Right cardiac atrium (tissue), 5 donors: ENCODE measurements around the gene GATA1. TPM values are rescaled to one million over a fixed set of nuclear protein-coding genes. Genes with fewer than 3 reads are reported as not detected.

ENCODE experiments used
- ATAC-seq, 2 donors: fragments of 200-7000 bp; cut with Tn5 transposase; one replicate each; pipeline versions ENCODE4 v1.8.0 to v1.9.1; 2020; ENCODE audit warnings: moderate library complexity in 2 of 2, mild to moderate bottlenecking in 1 of 2
- DNase-seq, 3 donors: peaks; one replicate each; pipeline ENCODE4 v3.0.0-alpha.2; 2020
- H3K27ac ChIP-seq: one replicate; pipeline ENCODE4 v1.5.1; 2013; ENCODE audit warnings: mild to moderate bottlenecking, low read length, control low read depth, moderate library complexity
- H3K27me3 ChIP-seq: one replicate; pipeline ENCODE4 v1.6.1; 2013; ENCODE audit not compliant: control insufficient read depth, insufficient read depth
- H3K4me1 ChIP-seq: one replicate; pipeline ENCODE4 v1.6.1; 2013; ENCODE audit warnings: low read length; ENCODE audit not compliant: control insufficient read depth, insufficient read depth
- H3K4me3 ChIP-seq: one replicate; pipeline ENCODE4 v1.5.1; 2013; ENCODE audit warnings: low read length, control low read depth
- H3K9me3 ChIP-seq: one replicate; pipeline ENCODE4 v1.6.1; 2013; ENCODE audit warnings: low read length; ENCODE audit not compliant: control insufficient read depth
- WGBS: extraction: QIAGEN DNeasy Blood & Tissue Kit; methylation state at CpG from one replicate; pipeline ENCODE4 v1.1.7; 2013; 5-methylcytosine and 5-hydroxymethylcytosine counted together
- intact Hi-C, 4 donors: fragments of 100-400 bp; cut with DNase I; formaldehyde crosslinking; loops; one replicate each; pipeline versions ENCODE4 v1.11.0 to v1.14.0; 2022 to 2023
- polyA plus RNA-seq: library from polyadenylated mRNA; stranded (reverse); fragments of 200-250 nt; gene quantifications from one replicate; pipeline ENCODE4 v1.2.3, GENCODE V29; 2013
- total RNA-seq, 4 donors: library from RNA; stranded (reverse); fragmentation: NEBNext Ultra II Directional; extraction: Animal tissue kit (Norgen Biotek cat#: 25700); gene quantifications; one replicate each; pipeline ENCODE4 v1.2.1, GENCODE V29; 2021
- donor health status: healthy with polysubstance abuse.
- donor health status: DM: no; HTN: yes; CAD: no.
- donor health status: DM: no; HTN: no; CAD: no.
- donor health status: DM: no; HTN: yes; CAD: no; lungs with severe emphysema.
- donor health status: DM: yes; HTN: yes; CAD: no.

The GATA1 gene
- total and polyA plus RNA-seq, 5 donors, result not detected

GRCh38 chrX:48754238-48754637 lies 32.2 kb upstream of the GATA1 start:
- ATAC-seq (no peak), DNase-seq (no peak)
- H3K4me3 ChIP-seq, result no peak overlapping the region
- H3K9me3 ChIP-seq, result no peaks in the 10 kb centered on the region
- H3K27ac ChIP-seq, result no peak overlapping the region
- H3K4me1 ChIP-seq, result no peaks in the 10 kb centered on the region
- WGBS, result 66% methylated on average over 8 of the region's 8 CpGs
- intact Hi-C loops, result no loop called here
- H3K27me3 ChIP-seq, result no peaks in the 10 kb centered on the region

GRCh38 chrX:48761674-48762471 lies 24.5 kb upstream of the GATA1 start, which contains the start of gene GLOD5:
GLOD5 (plus strand) TSS chrX:48761747; CDS start chrX:48761791, 44 bp downstream.
- no peaks in the 10 kb centered on the region for H3K9me3 ChIP-seq
- H3K4me3 ChIP-seq, result no peak within 1 kb of the TSS
- no peak within 1 kb of the TSS for H3K27ac ChIP-seq
- intact Hi-C loops, result no loop called here
- no peaks in the 10 kb centered on the region for H3K27me3 ChIP-seq
- H3K4me1 ChIP-seq, result no peaks in the 10 kb centered on the region
- WGBS, result 38% methylated on average over 12 of the region's 12 CpGs
- no peak for DNase-seq
- no peak for ATAC-seq

DNA sequence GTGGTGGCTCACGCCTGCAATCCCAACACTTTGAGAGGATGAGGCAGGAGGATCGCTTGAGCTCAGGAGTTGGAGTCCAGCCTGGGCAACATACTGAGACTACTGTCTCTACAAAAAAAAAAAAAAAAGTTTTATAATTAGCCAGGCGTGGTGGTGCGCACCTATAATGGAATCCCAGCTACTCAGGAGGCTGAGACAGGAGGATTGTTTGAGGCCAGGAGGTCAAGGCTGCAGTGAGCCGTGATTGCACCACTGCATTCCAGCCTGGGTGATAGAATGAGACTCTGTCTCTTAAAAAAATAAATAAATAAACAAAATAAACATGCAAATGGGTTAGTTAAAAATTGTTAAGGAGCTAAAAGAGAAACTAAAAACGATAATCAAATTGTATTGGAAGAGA lies 17.2 kb upstream of the GATA1 start:
- intact Hi-C loops, result no loop called here
- ATAC-seq (no peak), DNase-seq (no peak)
- Histone ChIP-seq H3K4me3 (no peak overlapping the region), H3K4me1 (no peaks in the 10 kb centered on the region), H3K27ac (no peak overlapping the region), H3K9me3 (no peaks in the 10 kb centered on the region), H3K27me3 (no peaks in the 10 kb centered on the region)
- 81% methylated on average over 6 of the region's 6 CpGs for WGBS

GRCh38 chrX:48770296-48770695 lies 16.1 kb upstream of the GATA1 start:
- no peaks in the 10 kb centered on the region for H3K4me1 ChIP-seq
- H3K4me3 ChIP-seq, result no peak overlapping the region
- intact Hi-C loops, result no loop called here
- ATAC-seq (no peak), DNase-seq (no peak)
- 77% methylated on average over 6 of the region's 6 CpGs for WGBS
- no peaks in the 10 kb centered on the region for H3K9me3 ChIP-seq
- no peaks in the 10 kb centered on the region for H3K27me3 ChIP-seq
- H3K27ac ChIP-seq, result no peak overlapping the region

DNA sequence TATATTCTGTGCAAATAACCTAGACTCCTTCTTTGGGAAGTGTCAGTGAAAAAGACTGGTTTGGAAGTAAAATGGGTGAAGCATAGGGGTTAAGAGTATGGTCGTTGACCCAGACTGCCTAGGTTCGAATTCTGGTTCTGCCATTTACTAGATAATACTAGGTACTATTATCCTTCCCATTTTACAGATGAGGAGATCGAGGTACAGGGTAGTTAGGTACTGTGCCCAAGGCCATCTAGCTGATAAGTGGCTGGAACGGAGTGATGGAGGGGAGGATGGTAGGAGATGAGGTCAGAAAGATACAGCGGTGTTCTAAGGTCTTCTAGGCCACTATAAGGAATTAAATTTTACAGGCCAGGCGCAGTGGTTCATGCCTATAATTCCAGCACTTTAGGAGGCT lies 13.8 kb upstream of the GATA1 start:
- Histone ChIP-seq H3K9me3 (no peaks in the 10 kb centered on the region), H3K27ac (no peak overlapping the region), H3K4me3 (no peak overlapping the region), H3K4me1 (no peaks in the 10 kb centered on the region), H3K27me3 (no peaks in the 10 kb centered on the region)
- WGBS, result 83% methylated on average over 6 of the region's 6 CpGs
- ATAC-seq, result no peak
- DNase-seq, result no peak
- intact Hi-C loops, result no loop called here

DNA sequence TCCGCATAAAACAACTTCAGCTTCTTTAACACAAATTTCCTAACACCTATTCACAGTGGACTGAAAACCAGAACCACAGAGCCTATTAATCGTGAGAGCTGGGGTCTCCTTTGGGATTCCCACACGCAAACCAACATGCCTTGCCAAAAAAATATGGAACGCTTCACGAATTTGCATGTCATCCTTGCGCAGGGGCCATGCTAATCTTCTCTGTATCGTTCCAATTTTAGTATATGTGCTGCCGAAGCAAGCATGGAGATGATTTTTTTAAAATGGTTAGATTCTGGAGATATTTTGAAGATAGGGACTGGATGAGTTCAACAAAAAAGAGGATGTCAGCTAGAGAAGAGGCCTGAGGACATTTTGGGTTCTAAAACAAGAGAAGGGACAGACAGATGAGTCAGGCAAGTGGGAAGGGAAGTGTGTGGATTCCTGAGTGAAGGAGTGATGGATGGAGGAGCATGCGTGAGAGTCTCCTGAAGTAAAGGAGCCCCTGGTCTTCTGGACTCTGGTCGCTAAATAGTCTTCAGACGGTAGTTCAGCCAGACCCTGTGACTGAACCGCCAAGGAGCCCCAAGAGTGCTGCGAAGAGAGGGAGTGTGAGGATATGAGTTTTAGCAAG lies 9.5 kb upstream of the GATA1 start:
- intact Hi-C loops, result no loop called here
- ATAC-seq (no peak), DNase-seq (no peak)
- Histone ChIP-seq H3K27me3 (no peaks in the 10 kb centered on the region), H3K27ac (no peak overlapping the region), H3K9me3 (no peaks in the 10 kb centered on the region), H3K4me1 (no peaks in the 10 kb centered on the region), H3K4me3 (no peak overlapping the region)
- WGBS, result 72% methylated on average over 13 of the region's 13 CpGs

DNA sequence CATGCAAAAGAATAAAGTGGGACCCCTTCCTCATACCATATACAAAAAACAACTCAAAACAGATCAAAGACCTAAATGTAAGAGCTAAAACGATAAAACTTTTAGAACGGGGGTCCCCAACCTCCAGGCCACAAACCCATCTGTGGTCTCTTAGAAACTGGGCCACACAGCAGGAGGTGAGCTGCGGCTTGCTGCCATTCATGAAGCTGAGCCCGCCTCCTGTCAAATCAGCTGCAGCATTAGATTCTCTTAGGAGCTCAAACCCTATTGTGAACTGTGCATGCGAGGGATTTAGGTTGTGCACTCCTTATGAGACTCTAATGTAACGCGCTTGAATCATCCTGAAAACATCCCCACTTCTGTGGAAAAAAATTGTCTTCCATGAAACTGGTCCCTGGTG lies 7.0 kb upstream of the GATA1 start:
- ATAC-seq (no peak), DNase-seq (no peak)
- Histone ChIP-seq H3K9me3 (no peaks in the 10 kb centered on the region), H3K4me1 (no peaks in the 10 kb centered on the region), H3K27ac (no peak overlapping the region), H3K4me3 (no peak overlapping the region), H3K27me3 (no peaks in the 10 kb centered on the region)
- intact Hi-C loops, result no loop called here
- WGBS, result 81% methylated on average over 7 of the region's 7 CpGs

- intact Hi-C loops, result no loop called here
- no peaks in the 10 kb centered on the region for H3K4me1 ChIP-seq
- 93% methylated on average over 6 of the region's 6 CpGs for WGBS
- H3K27ac ChIP-seq, result no peak overlapping the region
- H3K9me3 ChIP-seq, result no peaks in the 10 kb centered on the region
- DNase-seq, result no peak
- H3K27me3 ChIP-seq, result no peaks in the 10 kb centered on the region
- no peak overlapping the region for H3K4me3 ChIP-seq
- no peak for ATAC-seq
Observed at GRCh38 chrX:48781705-48782104, 4.7 kb upstream of the GATA1 start.

GRCh38 chrX:48782216-48782615 lies 4.2 kb upstream of the GATA1 start:
- H3K4me3 ChIP-seq, result no peak overlapping the region
- intact Hi-C loops, result no loop called here
- 77% methylated on average over 2 of the region's 2 CpGs for WGBS
- H3K27ac ChIP-seq, result no peak overlapping the region
- DNase-seq, result no peak
- H3K27me3 ChIP-seq, result no peaks in the 10 kb centered on the region
- no peaks in the 10 kb centered on the region for H3K9me3 ChIP-seq
- no peak for ATAC-seq
- no peaks in the 10 kb centered on the region for H3K4me1 ChIP-seq

DNA sequence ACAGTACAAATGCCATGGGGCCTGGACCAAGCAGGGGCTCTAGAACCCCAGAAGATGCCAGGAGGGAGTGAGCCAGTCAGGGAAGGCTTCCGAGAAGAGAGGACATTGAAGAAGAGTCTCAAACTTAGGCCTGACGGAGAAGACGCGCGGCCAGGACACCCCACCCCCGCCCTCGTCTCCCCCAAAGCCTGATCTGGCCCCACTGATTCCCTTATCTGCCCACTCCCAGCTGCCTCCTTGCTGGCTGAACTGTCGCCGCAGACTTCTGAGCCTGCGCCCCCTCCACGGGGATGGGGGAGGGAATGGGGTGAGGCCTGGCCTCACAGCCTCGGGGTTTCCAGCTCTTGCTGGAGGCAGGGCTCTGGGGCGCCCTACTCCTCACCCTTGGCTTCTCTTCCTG lies 3.6 kb upstream of the GATA1 start:
- Histone ChIP-seq H3K9me3 (no peaks in the 10 kb centered on the region), H3K27ac (no peak overlapping the region), H3K4me3 (no peak overlapping the region), H3K4me1 (no peaks in the 10 kb centered on the region), H3K27me3 (no peaks in the 10 kb centered on the region)
- DNase-seq (no peak), ATAC-seq (no peak)
- intact Hi-C loops, result no loop called here
- 62% methylated on average over 13 of the region's 13 CpGs for WGBS

DNA sequence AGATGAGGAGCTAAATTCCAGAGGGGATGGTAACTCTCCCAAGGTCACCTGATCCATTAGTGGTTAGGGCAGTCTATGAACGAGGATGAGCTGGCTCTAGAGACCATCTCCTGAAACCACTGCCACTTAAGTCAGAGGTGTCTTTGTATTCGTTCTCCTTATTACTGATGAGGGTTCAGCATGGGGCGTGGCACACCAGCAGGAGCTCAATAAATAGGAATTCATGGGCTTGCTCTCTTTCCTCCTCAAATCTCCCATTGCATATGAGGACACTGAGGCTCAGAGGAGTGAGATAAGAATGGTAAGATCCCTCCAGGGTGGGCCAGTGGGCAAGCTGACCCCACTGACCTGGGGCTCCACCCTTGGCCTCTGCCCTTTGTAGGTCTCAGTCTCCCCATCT lies 1.7 kb upstream of the GATA1 start:
- Histone ChIP-seq H3K4me3 (no peak overlapping the region), H3K9me3 (no peaks in the 10 kb centered on the region), H3K27me3 (no peaks in the 10 kb centered on the region), H3K4me1 (no peaks in the 10 kb centered on the region), H3K27ac (no peak overlapping the region)
- 60% methylated on average over 3 of the region's 3 CpGs for WGBS
- intact Hi-C loops, result no loop called here
- no peak for ATAC-seq
- no peak for DNase-seq
